Measurements from ENCODE around the gene UPP1.
A peak's percentile ranks its signal among the peaks of the same experiment; 100 is the strongest.

The UPP1 gene

DNA sequence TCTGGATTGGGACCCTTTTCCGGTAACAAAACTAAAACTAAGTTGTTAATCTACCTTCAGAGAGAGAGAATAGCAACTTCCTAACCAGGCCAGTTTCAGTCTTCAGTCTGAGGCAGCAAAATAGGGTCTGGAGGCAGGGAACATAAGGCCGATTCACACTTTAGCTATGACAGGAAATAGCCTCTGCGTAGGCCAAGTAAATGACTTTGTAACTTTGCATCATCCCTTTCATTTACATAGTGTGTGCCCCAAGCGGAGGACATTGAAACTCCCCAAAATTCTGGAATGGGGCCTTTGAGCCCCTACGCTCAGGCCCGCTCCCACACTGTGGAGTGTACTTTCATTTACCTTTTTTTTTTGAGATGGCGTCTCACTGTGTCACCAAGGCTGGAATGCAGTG lies 1.7 kb upstream of the UPP1 start:
- peaks cover 3% of the 10 kb centered on the region for H3K36me3 ChIP-seq
- no peak for DNase-seq
- no peaks in the 10 kb centered on the region for H3K9me3 ChIP-seq (ENCODE audit: severe bottlenecking)
- H3K4me3 ChIP-seq (ENCODE audit: low read depth, low read length): no peak overlapping the region
- TF ChIP-seq, protein P1, sequence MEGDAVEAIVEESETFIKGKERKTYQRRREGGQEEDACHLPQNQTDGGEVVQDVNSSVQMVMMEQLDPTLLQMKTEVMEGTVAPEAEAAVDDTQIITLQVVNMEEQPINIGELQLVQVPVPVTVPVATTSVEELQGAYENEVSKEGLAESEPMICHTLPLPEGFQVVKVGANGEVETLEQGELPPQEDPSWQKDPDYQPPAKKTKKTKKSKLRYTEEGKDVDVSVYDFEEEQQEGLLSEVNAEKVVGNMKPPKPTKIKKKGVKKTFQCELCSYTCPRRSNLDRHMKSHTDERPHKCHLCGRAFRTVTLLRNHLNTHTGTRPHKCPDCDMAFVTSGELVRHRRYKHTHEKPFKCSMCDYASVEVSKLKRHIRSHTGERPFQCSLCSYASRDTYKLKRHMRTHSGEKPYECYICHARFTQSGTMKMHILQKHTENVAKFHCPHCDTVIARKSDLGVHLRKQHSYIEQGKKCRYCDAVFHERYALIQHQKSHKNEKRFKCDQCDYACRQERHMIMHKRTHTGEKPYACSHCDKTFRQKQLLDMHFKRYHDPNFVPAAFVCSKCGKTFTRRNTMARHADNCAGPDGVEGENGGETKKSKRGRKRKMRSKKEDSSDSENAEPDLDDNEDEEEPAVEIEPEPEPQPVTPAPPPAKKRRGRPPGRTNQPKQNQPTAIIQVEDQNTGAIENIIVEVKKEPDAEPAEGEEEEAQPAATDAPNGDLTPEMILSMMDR (IDR thresholded peaks at IDR 0.05; ENCODE audit: low read depth, low read length): no peak
- no peak overlapping the region for H3K27ac ChIP-seq
- H3K27me3 ChIP-seq (ENCODE audit: insufficient read depth, low read depth, severe bottlenecking): no peaks in the 10 kb centered on the region

DNA sequence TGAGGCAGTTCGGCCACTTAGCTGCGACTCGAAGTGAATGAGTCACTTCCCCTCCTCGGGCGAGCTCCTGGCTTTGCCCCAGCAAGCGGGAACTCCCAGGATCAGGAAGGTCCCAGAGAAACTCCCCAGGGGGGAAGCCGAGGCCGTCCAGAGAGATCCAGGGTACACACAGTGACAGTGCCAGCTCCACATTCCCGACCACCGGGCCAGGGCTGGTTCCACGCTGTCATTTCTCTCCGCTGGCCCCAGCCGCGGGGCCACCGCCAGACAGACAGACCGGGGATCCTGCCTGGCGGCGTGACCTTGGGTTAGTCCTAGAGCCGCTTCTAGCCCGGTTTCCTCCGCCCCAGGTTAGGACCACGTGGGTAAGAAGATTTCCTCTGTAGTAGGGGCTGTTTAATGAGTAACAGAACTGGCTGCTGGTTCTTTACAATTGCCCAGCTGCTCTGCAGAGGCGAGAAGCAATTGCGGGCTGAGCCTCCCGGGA lies 463 bp upstream of the UPP1 start:
- Histone ChIP-seq H3K36me3 (peaks cover 3% of the 10 kb centered on the region), H3K27ac (peak overlapping the region; percentile 86), H3K4me3 (ENCODE audit: low read depth, low read length) (peak overlapping the region; percentile 79), H3K9me3 (ENCODE audit: severe bottlenecking) (no peaks in the 10 kb centered on the region), H3K27me3 (ENCODE audit: insufficient read depth, low read depth, severe bottlenecking) (no peaks in the 10 kb centered on the region)
- TF ChIP-seq, protein P1 (IDR thresholded peaks at IDR 0.05; ENCODE audit: low read depth, low read length): no peak
- peak; percentile 73 for DNase-seq

DNA sequence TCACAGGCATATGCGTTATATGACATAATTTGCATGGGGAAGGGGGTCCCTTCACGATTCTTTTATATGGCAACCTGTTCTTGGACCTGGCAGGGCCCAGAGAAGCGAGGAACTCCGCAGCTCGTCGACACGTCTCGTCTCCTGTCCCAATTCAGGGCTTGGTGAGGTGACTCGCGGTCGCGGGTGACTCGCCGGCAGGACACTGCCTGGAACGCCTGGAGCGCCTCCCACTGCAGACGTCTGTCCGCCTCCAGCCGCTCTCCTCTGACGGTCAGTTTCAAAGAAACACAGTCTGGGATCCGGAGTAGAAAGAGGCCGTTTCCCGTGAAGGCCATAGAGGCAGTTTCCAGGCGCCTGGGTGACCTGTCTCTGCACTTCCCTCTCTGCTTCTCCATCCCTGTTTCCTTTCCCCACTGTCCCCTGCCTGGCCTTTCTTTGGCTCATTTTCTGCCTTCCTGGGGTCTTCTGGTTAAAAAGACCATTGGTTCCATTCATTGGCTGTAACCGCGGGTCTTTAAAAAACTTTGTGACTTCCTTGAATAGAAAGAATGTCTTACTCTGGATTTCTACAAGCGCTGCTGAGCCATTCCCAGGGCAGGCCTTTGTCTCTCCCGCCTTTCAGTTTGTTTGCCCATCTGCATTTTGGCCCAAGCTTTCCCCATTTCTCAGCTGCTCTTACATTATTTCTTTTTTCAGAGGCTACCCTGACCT lies 1.2 kb downstream of the UPP1 start:
- H3K4me3 ChIP-seq (ENCODE audit: low read depth, low read length): no peak overlapping the region
- H3K27me3 ChIP-seq (ENCODE audit: insufficient read depth, low read depth, severe bottlenecking): no peaks in the 10 kb centered on the region
- peaks cover 3% of the 10 kb centered on the region for H3K36me3 ChIP-seq
- DNase-seq: no peak
- H3K9me3 ChIP-seq (ENCODE audit: severe bottlenecking): no peaks in the 10 kb centered on the region
- H3K27ac ChIP-seq: no peak overlapping the region
- TF ChIP-seq, protein P1 (IDR thresholded peaks at IDR 0.05; ENCODE audit: low read depth, low read length): no peak

DNA sequence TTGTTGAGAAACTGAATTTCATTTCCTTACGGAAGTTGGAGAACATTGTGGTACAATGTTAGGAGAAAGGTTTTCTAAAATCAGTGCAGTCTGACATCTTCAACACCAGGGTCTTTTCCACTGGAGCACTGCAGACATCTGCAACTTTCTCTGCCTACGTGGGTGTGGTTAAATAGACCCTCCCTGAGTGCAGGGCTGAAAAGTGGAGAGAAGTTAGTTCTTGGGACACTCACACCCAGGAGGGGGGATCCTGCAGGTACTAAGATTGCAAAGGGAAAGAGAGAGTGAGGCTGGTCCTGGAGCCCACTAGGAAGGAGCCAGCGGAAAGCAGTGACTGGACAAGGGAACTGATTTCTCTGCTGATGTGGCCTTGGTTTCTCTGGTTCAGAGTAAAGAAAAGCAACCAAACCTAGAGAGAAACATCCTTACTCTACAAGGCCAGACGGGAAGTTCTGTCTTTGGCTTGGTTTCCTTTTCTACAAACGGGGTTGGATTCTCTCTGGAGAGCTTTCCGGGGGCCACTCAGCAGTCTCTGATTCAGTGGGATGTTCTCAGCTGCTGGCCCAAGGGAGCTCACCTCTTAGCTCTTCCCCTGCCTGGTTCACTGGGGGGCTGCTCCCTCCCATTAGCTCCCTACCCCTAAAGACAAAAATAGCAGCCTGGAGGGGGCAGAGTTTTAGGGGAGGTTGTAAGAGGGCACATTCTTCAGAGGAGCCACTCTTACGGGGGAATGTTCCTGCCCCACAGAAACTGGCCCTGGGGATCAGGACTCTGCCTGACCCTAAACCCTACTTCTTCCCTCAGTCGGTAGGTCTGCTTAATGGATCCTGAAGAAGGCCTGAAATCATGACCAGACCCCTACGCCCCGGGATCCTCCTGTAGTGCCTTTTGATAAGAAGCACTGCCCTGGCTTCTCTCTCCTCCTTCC lies 2.7 kb downstream of the UPP1 start:
- no peak overlapping the region for H3K27ac ChIP-seq

DNA sequence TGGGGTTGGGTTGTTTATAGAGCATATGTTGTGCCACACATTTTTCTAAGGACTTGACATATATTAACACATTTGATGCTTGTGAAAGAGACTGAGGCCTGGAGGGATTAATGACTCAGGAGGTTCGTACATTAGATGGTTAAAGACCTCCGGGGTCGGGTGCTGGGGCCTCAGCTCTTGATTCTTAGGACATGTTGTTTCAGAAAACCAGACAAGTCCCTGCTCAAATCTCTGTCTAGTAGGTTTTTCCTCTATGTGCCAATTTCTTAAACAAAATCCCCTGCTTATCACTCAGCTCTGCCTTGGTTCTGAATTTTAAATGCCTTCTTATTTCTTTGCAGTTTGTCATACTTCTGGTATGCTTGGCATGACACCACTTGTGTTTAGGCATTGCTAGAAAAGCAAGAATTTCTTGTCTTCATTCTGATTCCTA lies 5.8 kb downstream of the UPP1 start:
- Histone ChIP-seq H3K4me3 (ENCODE audit: low read depth, low read length) (no peak overlapping the region), H3K27me3 (ENCODE audit: insufficient read depth, low read depth, severe bottlenecking) (no peaks in the 10 kb centered on the region), H3K9me3 (ENCODE audit: severe bottlenecking) (no peaks in the 10 kb centered on the region), H3K27ac (no peak overlapping the region), H3K36me3 (peaks cover 3% of the 10 kb centered on the region)
- DNase-seq: no peak
- TF ChIP-seq, protein P1 (IDR thresholded peaks at IDR 0.05; ENCODE audit: low read depth, low read length): no peak

More for the DNA sequence above, 2.7 kb downstream of the UPP1 start:
- Histone ChIP-seq H3K4me3 (ENCODE audit: low read depth, low read length) (no peak overlapping the region), H3K9me3 (ENCODE audit: severe bottlenecking) (no peaks in the 10 kb centered on the region), H3K27me3 (ENCODE audit: insufficient read depth, low read depth, severe bottlenecking) (no peaks in the 10 kb centered on the region), H3K36me3 (peaks cover 3% of the 10 kb centered on the region)
- no peak for DNase-seq
- TF ChIP-seq, protein P1 (IDR thresholded peaks at IDR 0.05; ENCODE audit: low read depth, low read length): no peak
